Heart right ventricle (tissue), 16 donors: ENCODE data around the gene AFP. TPM values are rescaled to one million over a fixed set of nuclear protein-coding genes. Genes with fewer than 3 reads are reported as not detected.
A peak's percentile ranks its signal among the peaks of the same experiment; 100 is the strongest.

Experiments
- ATAC-seq, 8 donors: fragments of 200-7000 bp; cut with Tn5 transposase; one replicate each; pipeline ENCODE4 v1.9.1; 2020; ENCODE audit warnings: mild to moderate bottlenecking in 8 of 8, moderate library complexity in 8 of 8, moderate number of reproducible peaks in 1 of 8
- DNase-seq, 2 donors: peaks; one replicate each; pipeline ENCODE4 v3.0.0-alpha.2; 2020
- H3K27ac ChIP-seq, 10 donors: fragments of 200-600 bp; sonication (generic) in 2 of 10; one replicate each; pipeline versions ENCODE4 v1.5.0 to v1.8.0; 2020 to 2022; ENCODE audit warnings: mild to moderate bottlenecking in 3 of 10
- H3K27me3 ChIP-seq, 7 donors: fragments of 200-600 bp; one replicate each; pipeline ENCODE4 v1.8.0; 2021 to 2022; ENCODE audit warnings: mild to moderate bottlenecking in 2 of 7
- H3K36me3 ChIP-seq, 9 donors: fragments of 200-600 bp; sonication (generic) in 1 of 9; one replicate each; pipeline versions ENCODE4 v1.5.0 to v1.8.0; 2020 to 2022; ENCODE audit warnings: mild to moderate bottlenecking in 2 of 9
- H3K4me1 ChIP-seq, 9 donors: fragments of 200-600 bp; sonication (generic) in 1 of 9; one replicate each; pipeline versions ENCODE4 v1.5.0 to v1.8.0; 2020 to 2022; ENCODE audit warnings: mild to moderate bottlenecking in 4 of 9
- H3K4me3 ChIP-seq, 10 donors: fragments of 200-600 bp; sonication (generic) in 2 of 10; one replicate each; pipeline versions ENCODE4 v1.5.0 to v1.8.0; 2020 to 2022; ENCODE audit warnings: mild to moderate bottlenecking in 7 of 10, moderate library complexity in 2 of 10
- H3K9me3 ChIP-seq, 11 donors: fragments of 200-600 bp in 10 of 11; sonication (generic) in 2 of 11; one replicate each; pipeline versions ENCODE4 v1.5.0 to v1.8.0; 2013 to 2022; ENCODE audit warnings: mild to moderate bottlenecking in 2 of 11, control low read depth in 1 of 11, moderate library complexity in 1 of 11
- CTCF ChIP-seq, 9 donors: fragments of 200-600 bp; sonication (generic) in 2 of 9; IDR thresholded peaks; one replicate each; pipeline versions ENCODE4 v1.5.0 to v1.8.0; 2021 to 2022; ENCODE audit warnings: antibody characterized with exemption in 9 of 9, mild to moderate bottlenecking in 5 of 9, moderate library complexity in 1 of 9
- WGBS, 2 donors: extraction: QIAGEN DNeasy Blood & Tissue Kit; methylation state at CpG; one replicate each; pipeline ENCODE4 v1.1.7; 2013; ENCODE audit warnings: inconsistent platforms in 1 of 2; 5-methylcytosine and 5-hydroxymethylcytosine counted together
- intact Hi-C, 10 donors: fragments of 100-400 bp; cut with DNase I; formaldehyde crosslinking; loops; one replicate each; pipeline versions ENCODE4 v1.11.1 to v1.14.2; 2022
- polyA plus RNA-seq, 2 donors: library from polyadenylated mRNA; stranded (reverse); fragments of 200-250 nt; gene quantifications; one replicate each; pipeline ENCODE4 v1.2.3, GENCODE V29; 2013
- total RNA-seq, 10 donors: library from RNA; stranded (reverse); fragmentation: NEBNext Ultra II Directional in 3 of 10; extraction: Animal tissue kit (Norgen Biotek cat#: 25700) in 3 of 10; gene quantifications; one replicate each; pipeline versions ENCODE4 v1.2.1 to v1.2.4, GENCODE V29; 2021 to 2023
- donor health status: Arrhythmogenic right ventricular cardiomyopathy.
- donor health status: ischemic (EF 13 %, LVEDD 7.1; RV severe dilation, severe dysfunction).
- donor health status: healthy with polysubstance abuse.
- donor health status: DM: no; HTN: yes; CAD: no.
- donor health status: DM: no; HTN: no; CAD: no.
- donor health status: ischemic (EF 25% LVEDD 6.9; RV normal size, moderate dysfunction).
- donor health status: ischemic (EF 25% LVEDD 5.7; RV mildly dilated, moderate dysfunction).
- donor health status: healthy.
- donor health status: DM: yes; HTN: yes; CAD: no.
- donor health status: Ischemic cardiomyopathy.
- donor health status: ischemic (EF 35%, LVEDD 5.7; RV mildly dilated, moderate dysfunction).
- donor health status: nonischemic (EF 11% LVEDD 7.7; RV severe dilation, severe dysfunction).
- donor health status: DM: yes; HTN: yes; CAD: no.
- donor health status: PGD.
- donor health status: ischemic (EF 29% LVEDD 5.4; RV normal size, mild dysfunction).
- donor health status: nonischemic (EF 23%, LVEDD 6.1; RV moderate dilation, normal function).

The AFP gene
- total and polyA plus RNA-seq, 12 donors: not detected

GRCh38 chr4:73447671-73448070 is 11.7 kb downstream of the AFP start:
- H3K4me1 ChIP-seq: no peaks in the 10 kb centered on the region
- H3K36me3 ChIP-seq: no peaks in the 10 kb centered on the region
- H3K4me3 ChIP-seq: no peak overlapping the region
- WGBS, 2 donors: 88 to 90% methylated on average over 4 of the region's 4 CpGs
- DNase-seq: no peak
- no peak for ATAC-seq
- no peak overlapping the region for H3K27ac ChIP-seq
- peaks cover 0 to 21% (median 3%) of the 10 kb centered on the region in 7 donors for H3K27me3 ChIP-seq
- intact Hi-C loops: no loop called here
- no peak for TF ChIP-seq CTCF (IDR thresholded peaks at IDR 0.05)
- H3K9me3 ChIP-seq: no peaks in the 10 kb centered on the region

- TF ChIP-seq CTCF (IDR thresholded peaks at IDR 0.05): no peak
- Histone ChIP-seq H3K27ac (no peak overlapping the region), H3K27me3 (peaks cover 0 to 21% (median 3%) of the 10 kb centered on the region in 7 donors), H3K4me3 (no peak overlapping the region), H3K9me3 (no peaks in the 10 kb centered on the region), H3K36me3 (no peaks in the 10 kb centered on the region), H3K4me1 (no peaks in the 10 kb centered on the region)
- WGBS, 2 donors: 90 to 91% methylated on average over 4 of the region's 4 CpGs
- ATAC-seq (no peak), DNase-seq (no peak)
- intact Hi-C loops: no loop called here
Observed at GRCh38 chr4:73448448-73449203, 12.6 kb downstream of the AFP start.

GRCh38 chr4:73450398-73451004 is 14.5 kb downstream of the AFP start:
- peak in 1 of 2 donors; percentile 29 for DNase-seq
- Histone ChIP-seq H3K4me1 (no peaks in the 10 kb centered on the region), H3K4me3 (no peak overlapping the region), H3K9me3 (no peaks in the 10 kb centered on the region), H3K27ac (peak overlapping the region in 2 of 10 donors; percentile 24 to 36), H3K36me3 (no peaks in the 10 kb centered on the region), H3K27me3 (peaks cover 0 to 15% (median 3%) of the 10 kb centered on the region in 7 donors)
- no peak for TF ChIP-seq CTCF (IDR thresholded peaks at IDR 0.05)
- 55 to 60% methylated on average over 9 of the region's 9 CpGs for WGBS, 2 donors
- intact Hi-C loops: loop anchor here in 1 of 10 donors (10.0 kb wide), 1 partner anchor 354 kb away; no protein-coding TSS in a partner anchor
- peak in 2 of 8 donors; percentile 42 to 83 for ATAC-seq

- no peak overlapping the region for H3K4me3 ChIP-seq
- no peaks in the 10 kb centered on the region for H3K4me1 ChIP-seq
- ATAC-seq: no peak
- H3K36me3 ChIP-seq: no peaks in the 10 kb centered on the region
- no peak overlapping the region for H3K27ac ChIP-seq
- TF ChIP-seq CTCF (IDR thresholded peaks at IDR 0.05): no peak
- H3K27me3 ChIP-seq: peaks cover 0 to 6% (median 0%) of the 10 kb centered on the region in 7 donors
- WGBS, 2 donors: 44 to 54% methylated on average over 3 of the region's 3 CpGs
- no peak for DNase-seq
- no peaks in the 10 kb centered on the region for H3K9me3 ChIP-seq
- intact Hi-C loops: loop anchor here in 1 of 10 donors (10.0 kb wide), 1 partner anchor 353 kb away; no protein-coding TSS in a partner anchor
Observed at GRCh38 chr4:73451404-73451803, 15.4 kb downstream of the AFP start.
